Measurements from ENCODE around the gene DNAH3. TPM values are rescaled to one million over a fixed set of nuclear protein-coding genes. Genes with fewer than 3 reads are reported as not detected.

DNAH3 gene
- total and polyA plus RNA-seq, 2 of the 8 experiments (the other 6 are each of a cell fraction or from before 2014, with no cell fraction given): 0.57 to 0.71 TPM

GRCh38 chr16:20954574-20954973 lies 196.1 kb downstream of the DNAH3 start (continued):
- TF ChIP-seq CTCF (IDR thresholded peaks at IDR 0.05; ENCODE audit: control extremely low read depth in 1 of 3, insufficient read depth in 1 of 3, low read depth in 1 of 3, low read length in 3 of 3) (no peak), SIX5 (IDR thresholded peaks at IDR 0.05; ENCODE audit: low read depth, low read length) (no peak), BACH1 (IDR thresholded peaks at IDR 0.05; ENCODE audit: low read length) (no peak), NRF1 (IDR thresholded peaks at IDR 0.05; ENCODE audit: low read depth, low read length) (no peak), KDM4A (IDR thresholded peaks at IDR 0.05; ENCODE audit: low read depth, low read length, severe bottlenecking) (no peak), TCF12 (IDR thresholded peaks at IDR 0.05; ENCODE audit: low read depth, low read length) (no peak), TAF7 (optimal IDR thresholded peaks at IDR 0.05; ENCODE audit: borderline replicate concordance, low read depth, low read length) (no peak), CEBPB (IDR thresholded peaks at IDR 0.05; ENCODE audit: low read depth, low read length) (no peak)

Measured in H1 (cell line).